ENCODE results near the gene LYRM4.

LYRM4 gene

DNA sequence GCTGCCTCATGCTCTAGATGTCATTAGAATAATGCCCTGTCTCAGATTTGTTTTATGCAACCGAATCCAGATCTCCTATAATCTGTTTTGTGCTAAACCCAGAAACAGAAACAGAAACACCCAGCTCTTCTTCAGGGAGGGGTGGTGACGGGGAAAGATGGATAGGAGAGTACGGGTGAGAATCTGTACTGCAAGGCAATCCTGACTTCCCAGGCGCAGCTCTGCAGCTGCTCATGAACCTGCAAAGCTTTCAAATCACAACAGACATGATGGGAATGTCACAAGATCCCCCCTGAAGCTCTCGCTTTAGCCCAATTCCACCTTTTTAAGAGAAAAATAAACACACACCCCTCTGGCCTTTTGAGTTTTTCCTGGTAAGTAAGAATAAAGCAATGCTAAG, 104.1 kb downstream of the LYRM4 start:
- H3K4me3 ChIP-seq (ENCODE audit: low read depth, low read length): no peak overlapping the region
- in situ Hi-C loops (cut with HindIII; ENCODE audit: low sequenced_read_pairs): no loop called here
- DNase-seq (ENCODE audit: low read depth): no peak
- TF ChIP-seq, protein P1, sequence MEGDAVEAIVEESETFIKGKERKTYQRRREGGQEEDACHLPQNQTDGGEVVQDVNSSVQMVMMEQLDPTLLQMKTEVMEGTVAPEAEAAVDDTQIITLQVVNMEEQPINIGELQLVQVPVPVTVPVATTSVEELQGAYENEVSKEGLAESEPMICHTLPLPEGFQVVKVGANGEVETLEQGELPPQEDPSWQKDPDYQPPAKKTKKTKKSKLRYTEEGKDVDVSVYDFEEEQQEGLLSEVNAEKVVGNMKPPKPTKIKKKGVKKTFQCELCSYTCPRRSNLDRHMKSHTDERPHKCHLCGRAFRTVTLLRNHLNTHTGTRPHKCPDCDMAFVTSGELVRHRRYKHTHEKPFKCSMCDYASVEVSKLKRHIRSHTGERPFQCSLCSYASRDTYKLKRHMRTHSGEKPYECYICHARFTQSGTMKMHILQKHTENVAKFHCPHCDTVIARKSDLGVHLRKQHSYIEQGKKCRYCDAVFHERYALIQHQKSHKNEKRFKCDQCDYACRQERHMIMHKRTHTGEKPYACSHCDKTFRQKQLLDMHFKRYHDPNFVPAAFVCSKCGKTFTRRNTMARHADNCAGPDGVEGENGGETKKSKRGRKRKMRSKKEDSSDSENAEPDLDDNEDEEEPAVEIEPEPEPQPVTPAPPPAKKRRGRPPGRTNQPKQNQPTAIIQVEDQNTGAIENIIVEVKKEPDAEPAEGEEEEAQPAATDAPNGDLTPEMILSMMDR (IDR thresholded peaks at IDR 0.05; ENCODE audit: low read depth, low read length, missing control alignments): no peak

DNA sequence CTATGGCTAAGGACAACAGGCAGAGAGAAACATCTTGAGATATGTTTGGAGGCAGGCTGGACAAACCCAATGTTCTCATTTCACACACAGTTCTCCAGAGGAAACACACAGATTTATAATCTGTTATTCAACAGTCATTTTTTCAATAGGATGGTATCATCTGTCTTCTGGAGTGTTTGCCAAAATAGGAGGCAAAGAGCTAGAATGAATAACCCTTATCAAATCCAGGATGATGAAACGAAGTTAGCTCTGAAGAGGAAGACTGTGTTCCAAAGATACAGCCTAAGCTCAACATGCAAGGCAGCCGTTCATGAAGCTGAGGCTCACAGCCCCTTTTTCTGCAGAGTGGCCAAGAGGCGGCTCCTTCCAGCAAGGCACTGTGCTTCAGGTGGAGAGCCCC, 104.8 kb downstream of the LYRM4 start:
- TF ChIP-seq, protein P1 (IDR thresholded peaks at IDR 0.05; ENCODE audit: low read depth, low read length, missing control alignments): no peak
- in situ Hi-C loops (cut with HindIII; ENCODE audit: low sequenced_read_pairs): no loop called here
- H3K4me3 ChIP-seq (ENCODE audit: low read depth, low read length): no peak overlapping the region
- no peak for DNase-seq (ENCODE audit: low read depth)

DNA sequence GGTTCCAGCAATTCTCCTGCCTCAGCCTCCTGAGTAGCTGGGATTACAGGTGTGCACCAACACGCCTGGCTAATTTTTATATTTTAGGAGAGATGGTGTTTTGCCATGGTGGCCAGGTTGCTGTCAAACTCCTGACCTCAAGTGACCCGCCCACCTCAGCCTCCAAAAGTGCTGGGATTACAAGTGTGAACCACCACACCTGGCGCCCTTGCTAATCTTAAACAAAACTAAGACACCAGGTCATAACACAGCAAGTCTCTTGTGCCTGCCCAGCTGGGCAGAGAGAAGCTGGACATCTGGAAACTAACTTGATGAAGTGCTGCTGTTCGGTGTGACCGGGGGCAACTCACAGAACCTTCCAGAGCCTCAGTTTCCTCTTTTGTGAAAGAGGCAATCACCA, 107.6 kb downstream of the LYRM4 start:
- TF ChIP-seq, protein P1 (IDR thresholded peaks at IDR 0.05; ENCODE audit: low read depth, low read length, missing control alignments): no peak
- DNase-seq (ENCODE audit: low read depth): no peak
- in situ Hi-C loops (cut with HindIII; ENCODE audit: low sequenced_read_pairs): no loop called here
- no peak overlapping the region for H3K4me3 ChIP-seq (ENCODE audit: low read depth, low read length)

DNA sequence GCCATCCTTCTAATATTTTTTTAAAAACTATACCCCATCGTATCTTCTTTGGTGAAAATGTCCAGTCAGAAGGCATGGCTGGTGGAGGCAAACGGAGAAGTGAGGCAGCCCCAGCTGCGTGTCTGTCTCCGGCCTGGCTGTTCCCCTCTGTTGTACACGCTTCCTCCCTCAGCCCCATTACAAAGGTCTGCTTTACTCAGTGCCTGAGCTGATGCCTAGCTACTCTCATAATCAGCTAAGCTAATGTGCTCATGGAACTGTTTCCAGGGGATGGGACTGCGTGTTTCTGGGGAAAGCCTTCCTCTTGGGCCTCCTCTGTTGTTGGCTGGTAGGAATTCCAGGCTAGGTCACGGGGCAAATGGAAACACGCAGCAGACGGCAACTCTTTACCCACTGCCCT, 108.3 kb downstream of the LYRM4 start:
- TF ChIP-seq, protein P1 (IDR thresholded peaks at IDR 0.05; ENCODE audit: low read depth, low read length, missing control alignments): no peak
- H3K4me3 ChIP-seq (ENCODE audit: low read depth, low read length): no peak overlapping the region
- in situ Hi-C loops (cut with HindIII; ENCODE audit: low sequenced_read_pairs): no loop called here
- no peak for DNase-seq (ENCODE audit: low read depth)

DNA sequence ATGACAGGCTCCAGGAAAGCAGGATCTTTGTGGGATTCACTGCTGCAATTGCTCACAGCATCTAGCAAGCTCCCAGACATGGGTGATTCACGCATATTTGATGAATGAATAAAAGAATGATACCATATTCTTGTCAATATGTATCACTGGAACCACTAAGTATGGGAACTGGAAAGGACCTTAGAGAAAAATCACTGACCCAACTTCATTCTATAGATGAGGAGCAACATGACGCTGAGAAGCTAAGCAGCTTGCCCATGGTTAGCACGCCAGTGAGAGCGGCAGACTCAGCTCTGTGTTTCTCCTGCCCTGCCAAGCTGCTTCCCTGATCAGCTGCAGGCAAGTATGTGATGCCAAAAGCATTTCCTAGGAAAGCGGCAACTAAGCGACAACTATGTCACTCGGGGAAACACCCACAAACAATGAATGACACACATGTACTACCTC, 108.8 kb downstream of the LYRM4 start:
- TF ChIP-seq, protein P1 (IDR thresholded peaks at IDR 0.05; ENCODE audit: low read depth, low read length, missing control alignments): no peak
- no peak overlapping the region for H3K4me3 ChIP-seq (ENCODE audit: low read depth, low read length)
- in situ Hi-C loops (cut with HindIII; ENCODE audit: low sequenced_read_pairs): no loop called here
- DNase-seq (ENCODE audit: low read depth): no peak

DNA sequence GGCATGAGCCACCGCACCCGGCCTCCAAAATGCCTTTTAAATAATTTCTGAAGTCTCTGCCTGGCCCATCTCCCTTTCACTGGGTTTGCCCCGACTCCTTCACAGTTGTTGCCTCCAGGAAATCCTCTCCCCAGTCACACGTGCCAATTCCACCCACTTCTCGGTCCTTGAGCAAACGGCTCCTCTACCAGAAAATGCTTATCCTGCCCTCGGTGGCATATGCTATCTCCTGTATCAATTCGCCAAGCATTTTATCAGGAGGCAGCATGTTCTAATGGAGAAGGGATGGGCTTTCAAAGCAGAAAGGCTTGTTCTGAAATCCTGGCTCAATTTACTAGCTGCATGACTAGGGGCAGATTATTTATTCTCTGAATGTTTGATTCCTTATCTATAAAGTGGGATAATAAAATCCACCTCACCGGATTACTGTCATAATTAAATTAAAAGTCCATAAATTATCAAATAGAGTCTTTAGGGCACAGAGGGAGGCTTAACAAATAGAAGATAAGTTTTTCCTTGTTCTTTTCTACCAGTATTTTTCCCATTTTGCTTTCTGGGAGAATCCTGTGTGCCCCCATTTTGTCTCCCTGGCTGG, 109.3 kb downstream of the LYRM4 start:
- H3K4me3 ChIP-seq (ENCODE audit: low read depth, low read length): no peak overlapping the region
- in situ Hi-C loops (cut with HindIII; ENCODE audit: low sequenced_read_pairs): no loop called here
- TF ChIP-seq, protein P1 (IDR thresholded peaks at IDR 0.05; ENCODE audit: low read depth, low read length, missing control alignments): no peak
- no peak for DNase-seq (ENCODE audit: low read depth)
